Stimulated activated CD8-positive, alpha-beta memory T cell treated with anti-CD3 and anti-CD28 coated beads, Interleukin-12 subunit alpha, Interleukin-12 subunit beta, amount 100 ng/mL, for 24 hours (primary cell): Measurements from ENCODE around the gene CLDN22.

Experiments
- DNase-seq: peaks from one replicate; pipeline ENCODE4 v3.0.0-alpha.2; 2020; ENCODE audit errors: extremely low read depth

The CLDN22 gene

DNA sequence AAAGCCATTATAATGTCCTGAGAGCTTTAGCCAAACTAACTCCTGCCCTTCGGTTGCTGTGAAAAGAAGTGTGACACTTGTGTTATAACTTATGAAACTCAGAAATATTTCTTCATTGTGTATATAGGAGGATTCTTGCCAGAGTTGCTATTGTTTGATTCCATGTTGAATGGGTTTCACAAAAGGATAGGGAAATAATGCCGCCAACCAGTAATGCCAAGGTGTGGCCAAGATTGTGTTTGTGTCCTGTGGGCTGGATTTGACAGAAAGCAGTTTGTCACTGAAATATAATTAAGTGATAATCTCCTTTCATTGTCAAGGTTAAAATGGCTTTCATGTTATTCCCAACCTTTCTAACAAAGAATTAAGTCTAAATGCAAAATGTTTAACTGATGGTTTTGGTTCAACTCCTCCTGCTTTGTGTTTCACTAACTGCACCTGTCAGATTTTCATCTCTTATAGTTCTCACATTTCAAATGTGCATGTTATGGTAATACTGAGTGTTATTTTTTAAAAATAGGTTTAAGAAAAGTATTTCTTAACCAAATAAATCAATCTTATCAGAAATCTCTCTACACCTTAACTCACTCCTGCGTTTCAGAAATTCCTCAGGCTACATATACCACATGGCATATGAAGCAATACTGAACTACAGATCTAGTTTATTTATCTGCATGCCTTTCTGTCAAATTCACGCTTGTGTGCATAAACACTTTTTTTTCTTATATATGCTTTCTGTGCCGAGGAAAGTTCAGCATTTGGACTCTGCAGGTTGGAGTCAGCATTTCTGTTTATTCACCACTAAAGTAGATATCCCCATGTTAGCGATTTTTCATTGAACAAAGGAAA is at the start of gene CLDN22:
Gene CLDN22 (minus strand): TSS at position 66 of the 849 bp plus-strand sequence. CDS start 58 bp downstream, at position 8.
- no peak for DNase-seq

DNA sequence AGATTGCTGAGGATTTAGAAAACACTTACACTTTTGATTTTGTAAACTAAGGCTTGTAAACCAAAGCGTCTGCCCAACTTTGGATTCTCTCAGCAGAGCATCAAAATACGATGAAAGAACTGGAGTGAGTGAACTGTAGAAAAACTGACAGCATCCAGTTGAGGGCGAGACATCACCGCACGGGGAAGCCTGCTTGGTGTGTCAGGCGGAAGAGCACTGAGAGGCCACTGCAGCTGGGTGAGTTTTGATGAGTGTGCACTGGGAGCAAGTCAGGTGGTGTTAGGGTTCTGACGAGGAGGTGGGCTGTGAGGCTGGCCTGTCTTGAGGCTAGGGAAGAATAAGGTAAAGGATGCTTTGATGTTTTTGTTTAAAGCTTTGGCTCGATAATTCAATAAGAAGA is 49.0 kb upstream of the CLDN22 start:
- DNase-seq, result no peak

DNA sequence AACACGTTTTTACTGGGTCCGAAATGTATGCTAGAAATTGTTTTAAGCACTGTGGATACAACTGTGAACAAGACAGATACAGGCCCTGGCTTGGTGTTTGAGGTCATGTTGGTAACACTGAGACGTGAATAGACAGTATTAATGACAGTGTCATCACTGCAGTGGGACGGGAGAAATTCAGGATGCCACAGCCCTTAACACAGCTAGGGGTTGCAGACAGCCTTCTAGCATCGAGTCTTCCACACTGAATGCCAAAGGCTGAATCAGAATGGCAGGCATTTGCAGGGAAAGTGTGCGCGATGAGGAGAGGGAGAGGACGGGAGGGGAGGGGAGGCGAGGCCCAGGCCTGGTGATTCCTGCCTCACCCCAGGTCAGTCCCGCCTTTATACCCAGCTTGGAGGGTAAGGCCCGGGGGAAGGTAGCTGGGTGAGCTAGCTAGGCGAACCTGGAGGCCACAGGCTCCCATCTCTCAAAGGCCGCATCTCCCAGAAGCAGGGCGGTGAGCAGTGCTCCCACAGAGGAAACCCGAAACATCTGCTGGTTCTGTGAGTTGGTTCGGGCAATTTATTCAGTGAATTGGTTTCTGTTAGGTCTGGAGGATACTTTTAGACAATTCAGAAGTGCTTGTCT is 46.2 kb upstream of the CLDN22 start:
- no peak for DNase-seq

DNA sequence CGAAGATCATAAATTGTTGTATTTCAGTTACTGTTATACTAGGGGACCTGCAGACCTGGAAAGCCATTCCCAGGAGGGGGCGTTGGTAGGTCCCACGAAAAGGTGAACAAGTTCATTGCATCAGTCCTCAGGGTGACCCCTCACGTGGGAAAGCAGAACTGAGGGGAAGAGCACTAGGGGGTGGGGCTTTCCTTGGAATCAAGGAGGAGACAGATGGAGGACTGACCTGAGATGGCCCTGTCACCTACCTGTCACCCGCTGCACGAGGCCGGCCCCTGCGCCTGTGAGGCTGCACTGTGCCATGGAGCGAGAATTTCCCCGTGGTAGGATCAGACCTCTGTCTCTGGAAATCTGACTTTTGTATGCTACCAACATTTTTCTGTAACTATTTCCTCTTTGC is 43.9 kb upstream of the CLDN22 start:
- DNase-seq, result no peak

DNA sequence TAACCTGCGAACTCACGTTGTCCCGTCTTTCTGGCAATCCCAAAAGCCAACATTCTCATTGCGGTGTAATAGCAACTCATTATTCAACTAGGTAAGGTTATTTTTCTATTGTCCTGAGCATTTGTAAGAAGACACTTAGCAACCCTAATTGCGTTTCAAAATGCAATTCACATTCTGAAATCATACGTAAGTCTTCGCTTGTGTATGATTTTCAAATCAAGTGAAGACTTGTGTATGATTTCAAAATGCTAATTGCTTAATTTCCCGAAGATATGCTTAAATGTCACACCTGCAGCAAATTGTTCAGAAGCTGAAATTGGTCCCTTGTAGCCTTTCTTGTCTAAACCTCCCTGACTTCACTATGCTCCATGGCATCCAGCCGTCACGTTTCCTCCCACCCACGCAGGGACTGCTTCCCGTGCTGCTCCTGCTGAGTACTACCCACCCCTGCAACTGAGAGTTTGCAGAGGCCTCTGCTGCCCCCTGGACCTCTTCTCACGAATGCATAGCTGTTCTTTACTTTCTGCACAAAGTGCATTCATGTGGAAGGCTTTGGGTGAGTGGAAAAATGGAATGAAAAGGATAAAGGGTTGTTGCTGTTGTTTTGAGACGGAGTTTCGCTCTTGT is 43.0 kb upstream of the CLDN22 start:
- no peak for DNase-seq

DNA sequence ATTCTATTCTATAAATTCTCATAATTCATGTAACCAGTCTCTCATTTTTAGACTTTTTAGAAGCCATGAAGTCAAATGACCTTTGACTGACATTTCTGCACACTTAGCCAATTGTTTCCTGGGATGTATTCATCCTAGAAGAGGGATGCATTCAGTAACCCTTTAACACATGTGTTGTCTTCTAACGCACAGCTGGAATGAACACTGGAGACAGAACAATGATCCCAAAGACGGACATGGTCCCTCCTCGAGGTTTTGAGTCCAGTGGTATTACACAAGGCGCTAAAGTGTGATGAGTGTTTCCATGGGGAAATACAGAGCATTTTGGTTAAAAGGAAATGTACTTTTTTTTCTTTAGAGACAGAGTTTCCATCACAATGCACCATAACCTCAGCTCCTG is 42.0 kb upstream of the CLDN22 start:
- no peak for DNase-seq

DNA sequence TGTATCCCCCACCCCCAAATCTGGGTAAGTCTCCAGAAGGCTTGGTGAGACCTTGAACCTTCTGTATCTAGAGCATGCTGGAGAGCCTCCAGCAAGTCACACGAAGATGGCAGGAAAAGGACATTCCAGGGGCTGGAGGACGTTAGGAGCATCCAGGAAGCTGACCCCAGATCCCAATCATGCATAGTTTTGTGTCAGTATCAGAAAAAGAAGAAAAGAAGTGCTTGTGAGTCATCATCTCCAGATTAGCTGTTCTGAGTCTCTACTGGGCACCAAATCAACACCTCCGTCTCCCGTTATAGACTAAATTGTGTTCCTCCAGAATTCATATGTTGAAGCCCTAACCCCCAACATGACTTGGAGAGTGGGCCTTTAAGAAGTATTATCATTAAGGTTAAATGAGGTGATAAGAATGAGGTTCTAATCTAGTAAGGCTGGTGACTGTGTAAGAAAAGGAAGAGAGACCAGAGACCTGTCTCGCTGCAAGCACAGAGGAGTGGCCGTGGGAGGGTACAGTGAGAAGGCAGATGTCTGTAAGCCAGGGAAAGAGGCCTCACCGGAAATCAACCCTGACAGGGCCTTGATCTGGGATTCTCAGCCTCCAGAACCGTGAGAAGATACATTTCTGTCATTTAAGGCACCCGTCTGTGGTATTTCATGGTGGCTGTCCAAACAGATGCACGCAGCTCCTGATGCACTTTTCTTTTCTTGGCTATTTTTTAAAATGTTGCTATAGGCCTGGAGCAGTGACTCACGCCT is 40.3 kb upstream of the CLDN22 start:
- DNase-seq, result no peak

DNA sequence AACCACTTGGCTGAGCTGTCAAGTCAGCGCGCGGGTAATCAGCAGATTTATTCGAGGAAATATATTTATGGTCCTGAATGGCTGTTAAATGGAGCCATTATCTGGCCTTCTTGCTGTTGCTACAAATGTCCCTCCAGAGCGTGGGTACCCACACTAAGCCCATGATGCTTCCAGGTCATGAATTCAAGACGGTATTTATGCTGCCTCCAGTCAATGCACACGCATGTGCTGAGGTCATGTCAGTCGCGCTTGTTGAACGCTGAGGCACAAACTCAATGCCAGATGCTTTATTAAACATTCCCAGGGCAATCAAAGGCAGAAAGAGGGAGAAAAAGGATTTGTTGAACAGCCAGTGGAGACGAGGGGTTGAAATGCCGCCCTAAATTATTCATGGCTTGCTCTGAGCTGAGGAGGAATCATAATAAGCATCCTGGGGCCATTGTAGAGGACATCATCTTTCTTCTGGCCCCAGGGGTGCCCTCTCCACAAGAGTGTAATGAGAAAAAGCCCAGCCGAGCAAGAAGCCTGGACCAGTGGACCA is 38.2 kb upstream of the CLDN22 start:
- DNase-seq, result no peak

DNA sequence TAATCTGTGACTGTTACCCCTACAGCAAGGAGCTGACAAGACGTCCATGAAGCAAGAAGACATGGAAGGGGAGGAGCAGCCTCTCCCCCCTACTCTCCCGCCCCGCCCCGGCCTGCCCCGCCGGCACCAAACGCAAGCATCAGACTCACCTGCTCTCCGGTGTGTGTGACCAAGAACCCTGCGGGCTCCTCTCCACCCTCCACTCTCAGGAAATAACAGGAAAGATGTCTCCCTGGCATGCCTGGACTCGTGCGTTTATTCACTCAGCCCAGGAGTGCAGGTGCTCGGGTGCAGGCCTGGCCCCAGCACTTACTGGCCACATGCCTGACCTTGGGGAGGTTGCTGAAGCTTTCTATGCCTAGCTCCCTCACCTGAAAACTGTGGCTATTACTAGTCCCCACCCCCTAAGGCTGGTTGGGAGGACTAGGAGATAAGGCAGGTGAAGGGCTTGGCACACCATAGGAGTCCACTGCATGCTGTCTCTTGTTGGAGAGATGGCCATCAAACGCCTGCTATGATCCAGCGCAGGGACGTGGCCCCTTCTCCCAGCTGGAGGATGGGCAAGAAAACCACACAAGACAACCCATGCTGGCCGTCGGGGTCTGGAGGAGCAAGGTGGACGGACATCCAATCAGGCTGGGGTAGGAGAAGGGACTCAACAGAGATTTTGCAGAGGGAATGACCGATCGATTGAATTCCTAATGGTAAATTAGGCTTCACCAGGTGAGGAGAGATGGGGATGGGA is 37.0 kb upstream of the CLDN22 start:
- DNase-seq, result no peak

DNA sequence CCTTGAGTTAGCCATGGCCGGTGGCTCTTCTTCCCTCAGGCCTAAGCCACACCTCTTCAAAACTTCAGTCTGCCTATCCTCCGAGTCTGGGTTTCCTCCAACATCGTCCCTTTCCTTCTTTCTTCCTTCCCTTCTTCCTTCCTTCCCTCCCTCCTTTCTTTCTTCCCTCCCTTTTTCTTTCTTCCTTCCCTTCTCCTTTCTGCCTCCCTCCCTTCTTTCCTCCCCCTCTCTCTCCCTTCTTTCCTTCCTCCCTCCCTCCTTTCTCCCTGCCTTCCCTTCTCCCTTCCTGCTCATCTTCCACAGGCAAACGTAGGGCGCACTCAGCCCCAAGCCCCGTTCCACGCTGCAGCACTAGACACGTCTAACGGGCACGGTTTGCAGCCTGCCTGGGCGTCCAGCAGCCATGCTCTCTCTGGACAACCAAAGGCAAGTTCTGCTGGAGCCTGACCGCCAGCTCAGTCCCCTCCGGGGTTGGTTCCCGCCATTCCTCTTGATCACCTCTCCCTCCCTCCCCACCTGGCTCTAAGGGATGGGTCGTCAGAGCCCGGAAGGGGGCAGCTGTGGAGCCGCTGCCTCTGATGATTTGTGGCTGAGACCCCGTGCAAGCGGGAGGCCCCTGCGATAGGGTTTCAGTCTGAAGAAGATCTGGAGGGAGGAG is 36.2 kb upstream of the CLDN22 start:
- DNase-seq, result no peak

DNA sequence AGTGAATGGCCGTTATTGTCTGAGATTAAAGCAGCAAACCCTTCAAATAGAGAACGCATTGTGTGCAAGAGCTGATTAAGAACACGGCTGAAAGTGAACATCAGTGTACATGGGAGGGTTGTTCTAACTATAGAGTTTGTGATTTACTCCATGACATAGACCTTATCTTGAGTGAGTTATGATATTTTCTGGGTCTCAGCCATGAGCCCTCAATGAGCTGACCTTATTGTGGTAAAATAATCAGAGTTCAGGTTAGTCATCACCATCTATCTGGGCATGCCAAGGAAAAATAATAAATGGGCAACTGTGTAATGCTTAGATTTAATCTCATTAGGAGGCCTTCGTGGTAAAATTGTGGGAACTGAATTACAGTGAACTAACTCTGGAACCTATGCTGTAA is 35.3 kb upstream of the CLDN22 start:
- no peak for DNase-seq

DNA sequence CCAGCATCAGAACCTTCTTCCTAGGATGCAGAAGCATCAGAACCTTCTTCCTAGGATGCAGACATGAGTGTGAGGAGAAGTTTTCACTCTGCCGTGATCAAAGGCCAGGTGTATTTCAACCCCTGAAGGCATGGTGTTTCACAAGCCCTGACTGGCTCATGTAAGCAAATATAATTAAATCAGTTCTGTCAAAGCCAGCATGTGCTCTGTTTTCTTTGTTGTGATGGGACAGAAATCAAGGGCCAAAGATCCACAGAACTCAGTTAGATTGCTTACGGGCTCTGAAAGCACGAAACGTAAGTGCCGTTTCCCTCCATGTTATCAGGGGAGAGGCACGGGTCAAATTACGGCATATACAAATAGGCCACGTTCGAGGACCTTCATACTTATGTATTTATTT is 34.1 kb upstream of the CLDN22 start:
- DNase-seq, result no peak

DNA sequence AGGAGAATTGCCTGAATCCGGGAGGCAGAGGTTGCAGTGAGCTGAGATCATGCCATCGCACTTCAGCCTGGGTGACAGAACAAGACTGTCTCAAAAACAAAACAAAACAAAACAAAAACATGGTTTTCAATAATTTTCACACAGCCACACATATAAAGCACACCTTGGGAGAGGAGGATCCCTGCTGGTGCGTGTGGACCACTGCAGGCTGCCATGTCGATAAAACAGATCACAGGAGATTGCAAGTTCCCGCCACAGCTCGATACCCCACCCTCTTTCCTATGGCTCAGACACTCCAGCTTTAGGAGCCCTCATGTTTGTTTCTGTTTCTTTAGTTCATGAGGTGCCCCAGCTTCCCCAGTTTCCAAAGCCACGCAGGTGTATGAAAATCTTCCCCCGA is 33.5 kb upstream of the CLDN22 start:
- no peak for DNase-seq

DNA sequence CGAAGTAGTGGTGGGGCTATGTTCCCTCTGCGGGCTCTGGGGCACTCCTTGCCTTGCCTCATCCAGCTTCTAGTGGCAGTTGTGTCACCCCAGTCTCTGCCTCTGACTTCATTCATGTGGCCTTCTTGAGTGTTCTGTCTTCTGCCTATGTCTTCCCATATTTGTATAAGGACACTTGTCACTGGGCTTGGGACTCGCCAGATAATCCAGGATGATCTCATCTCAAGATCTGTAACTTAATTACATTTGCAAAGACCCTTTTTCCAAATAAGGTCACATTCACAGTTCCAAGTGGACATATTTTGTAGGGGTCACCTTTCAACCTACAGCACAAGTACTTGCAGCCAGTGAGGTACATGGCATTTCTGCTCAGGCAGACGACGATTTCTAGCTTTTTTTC is 32.5 kb upstream of the CLDN22 start:
- no peak for DNase-seq

DNA sequence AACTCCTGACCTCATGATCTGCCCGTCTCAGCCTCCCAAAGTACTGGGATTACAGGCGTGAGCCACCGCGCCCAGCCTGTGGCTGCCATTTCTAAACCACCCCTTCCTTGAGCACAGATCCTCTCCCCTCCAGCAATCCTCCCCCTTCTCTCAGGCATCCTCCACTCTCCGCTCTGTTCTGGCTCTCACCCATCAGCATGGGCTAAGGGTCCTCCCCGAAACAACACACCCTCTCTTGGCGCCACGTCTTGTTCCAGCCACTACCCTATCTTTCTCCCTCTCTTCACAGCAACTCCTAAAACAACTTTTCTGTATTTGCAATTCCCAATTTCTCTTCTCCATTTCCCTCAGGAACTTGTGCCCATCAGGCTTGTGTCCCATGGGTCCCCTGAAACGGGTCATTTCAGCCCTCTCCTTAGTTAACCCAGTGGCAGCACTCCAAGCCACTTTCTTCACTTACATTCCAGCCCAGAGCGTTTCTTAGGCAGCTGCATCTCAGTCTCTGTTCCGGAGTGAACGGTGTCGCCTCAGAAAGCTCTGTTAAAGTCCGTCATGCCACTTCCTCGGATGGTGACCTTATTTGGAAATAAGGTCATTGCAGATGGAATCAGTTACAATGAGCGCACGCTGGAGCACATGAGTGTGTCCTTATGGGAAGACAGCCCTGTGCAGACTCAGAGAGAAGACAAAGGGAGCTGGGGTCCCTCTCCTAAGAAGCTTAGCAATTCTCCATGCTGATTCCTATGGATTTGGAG is 30.4 kb upstream of the CLDN22 start:
- DNase-seq, result no peak

DNA sequence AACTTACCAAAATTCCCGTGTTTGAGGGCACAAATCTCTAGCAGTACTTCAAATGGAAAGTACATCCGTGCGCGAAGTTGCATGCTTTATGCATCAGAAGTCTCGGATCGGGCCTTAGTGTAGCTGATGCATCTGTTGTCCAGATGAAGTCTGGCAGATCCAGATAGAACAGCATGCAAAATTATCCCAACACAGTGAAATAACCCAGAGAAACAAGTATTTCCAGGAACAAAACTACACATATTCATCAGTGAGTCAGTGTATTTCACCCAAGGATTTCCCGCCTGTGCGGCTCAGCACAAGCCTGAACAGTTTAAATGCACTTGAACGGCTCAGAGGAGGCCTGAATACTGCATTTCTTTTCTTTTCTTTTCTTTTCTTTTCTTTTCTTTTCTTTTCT is 29.6 kb upstream of the CLDN22 start:
- DNase-seq, result no peak

DNA sequence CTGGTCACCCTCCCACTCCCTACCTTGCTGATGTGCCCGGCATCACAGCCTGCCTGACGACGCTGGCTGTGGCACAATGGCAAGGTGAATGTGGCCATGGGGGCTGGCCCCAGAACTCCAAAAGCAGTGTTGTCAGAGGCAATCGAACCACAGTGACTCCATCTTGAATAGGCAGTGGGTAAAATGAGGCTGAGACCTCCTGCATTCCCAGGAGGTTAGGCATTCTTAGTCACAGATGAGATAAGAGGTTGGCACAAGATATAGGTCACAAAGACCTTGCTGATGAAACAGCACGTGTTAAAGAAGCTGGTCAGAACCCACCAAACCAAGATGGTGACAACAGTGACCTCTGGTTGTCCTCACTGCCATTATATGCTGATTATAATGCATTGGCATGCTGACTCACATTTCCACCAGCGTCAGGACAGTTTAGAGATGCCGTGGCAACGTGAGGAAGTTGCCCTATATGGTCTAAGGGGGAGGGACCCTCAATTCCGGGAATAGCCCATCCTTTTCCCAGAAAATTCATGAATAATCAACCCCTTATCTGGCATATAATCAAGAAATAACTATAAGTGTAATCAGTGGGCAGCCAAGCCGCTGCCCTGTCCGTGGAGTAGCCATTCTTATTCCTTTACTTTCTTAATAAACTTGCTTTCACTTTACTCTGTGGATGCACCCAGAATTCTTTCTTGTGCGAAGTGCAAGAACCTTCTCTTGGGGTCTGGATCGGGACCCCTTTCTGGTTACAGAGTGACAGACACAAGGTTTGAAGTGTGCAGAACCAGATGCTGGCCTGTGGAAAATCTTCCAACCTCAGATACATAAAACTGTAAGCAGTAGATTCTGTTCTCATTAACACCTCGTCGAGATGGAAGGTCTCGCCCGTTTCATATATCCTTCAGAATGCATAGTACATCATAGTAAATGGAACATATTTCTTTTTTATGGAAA is 28.9 kb upstream of the CLDN22 start:
- DNase-seq, result no peak

DNA sequence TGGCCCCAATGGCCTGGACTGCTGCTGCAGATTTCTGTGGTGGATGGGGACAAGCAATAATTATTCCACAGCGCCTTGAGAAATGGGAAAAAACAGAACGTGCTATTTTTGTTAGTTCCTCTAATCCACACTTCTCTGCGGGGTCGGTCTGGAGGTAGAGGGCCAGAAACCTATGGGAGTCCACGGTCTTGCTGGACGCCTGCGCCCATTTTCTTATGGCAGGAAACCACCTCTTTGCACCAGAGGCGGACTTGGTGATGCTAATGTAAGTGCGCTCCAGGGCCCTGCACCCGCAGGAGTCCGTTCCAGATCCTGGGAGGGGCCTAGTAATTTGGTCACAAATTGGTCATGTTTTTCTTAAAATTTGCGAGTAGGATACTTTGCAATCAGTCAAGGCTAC is 28.1 kb upstream of the CLDN22 start:
- DNase-seq, result no peak

DNA sequence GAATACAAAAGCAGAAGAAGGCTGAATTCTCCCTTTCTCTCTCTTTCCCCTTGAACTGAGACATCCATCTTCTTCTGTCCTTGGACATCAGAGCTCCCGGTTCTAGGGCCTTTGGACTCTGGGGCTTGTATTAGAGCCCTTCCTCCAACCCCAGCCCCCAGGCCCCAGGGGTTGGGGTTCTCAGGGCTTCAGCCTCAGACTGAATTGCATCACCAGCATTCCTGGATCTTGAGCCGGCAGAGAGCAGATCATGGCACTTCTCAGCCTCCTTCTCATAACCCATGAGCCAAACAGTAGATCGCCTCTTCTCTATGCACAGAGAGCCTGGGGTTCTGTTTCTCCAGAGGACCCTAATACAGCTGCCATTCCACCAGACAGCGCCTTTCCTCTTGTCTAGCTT is 27.5 kb upstream of the CLDN22 start:
- no peak for DNase-seq
